PC-9 (cell line): Measurements from ENCODE around the gene PHYHD1.

Experiments
- EZH2 ChIP-seq: fragments of 200-600 bp; sonication (generic); IDR thresholded peaks from 2 replicates; pipeline ENCODE4 v1.8.0; 2017; ENCODE audit warnings: antibody characterized with exemption, low read depth
- TF ChIP-seq, protein P1 (sequence below): fragments of 200-600 bp; sonication (generic); conservative IDR thresholded peaks from 2 replicates; pipeline ENCODE4 v1.6.1; 2017; ENCODE audit warnings: mixed run types, antibody characterized with exemption, mild to moderate bottlenecking, moderate library complexity

- TF ChIP-seq, protein P1, sequence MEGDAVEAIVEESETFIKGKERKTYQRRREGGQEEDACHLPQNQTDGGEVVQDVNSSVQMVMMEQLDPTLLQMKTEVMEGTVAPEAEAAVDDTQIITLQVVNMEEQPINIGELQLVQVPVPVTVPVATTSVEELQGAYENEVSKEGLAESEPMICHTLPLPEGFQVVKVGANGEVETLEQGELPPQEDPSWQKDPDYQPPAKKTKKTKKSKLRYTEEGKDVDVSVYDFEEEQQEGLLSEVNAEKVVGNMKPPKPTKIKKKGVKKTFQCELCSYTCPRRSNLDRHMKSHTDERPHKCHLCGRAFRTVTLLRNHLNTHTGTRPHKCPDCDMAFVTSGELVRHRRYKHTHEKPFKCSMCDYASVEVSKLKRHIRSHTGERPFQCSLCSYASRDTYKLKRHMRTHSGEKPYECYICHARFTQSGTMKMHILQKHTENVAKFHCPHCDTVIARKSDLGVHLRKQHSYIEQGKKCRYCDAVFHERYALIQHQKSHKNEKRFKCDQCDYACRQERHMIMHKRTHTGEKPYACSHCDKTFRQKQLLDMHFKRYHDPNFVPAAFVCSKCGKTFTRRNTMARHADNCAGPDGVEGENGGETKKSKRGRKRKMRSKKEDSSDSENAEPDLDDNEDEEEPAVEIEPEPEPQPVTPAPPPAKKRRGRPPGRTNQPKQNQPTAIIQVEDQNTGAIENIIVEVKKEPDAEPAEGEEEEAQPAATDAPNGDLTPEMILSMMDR, result no peak
- no peak for TF ChIP-seq EZH2
Measured at GRCh38 chr9:128986671-128987070, 65.9 kb downstream of the PHYHD1 start.
